Measurements from ENCODE around the gene FRYL. TPM values are rescaled to one million over a fixed set of nuclear protein-coding genes. Genes with fewer than 3 reads are reported as not detected.
"Not testable (repeated sequence)": the region's sequence is repeated elsewhere in the genome, so short reads cannot be mapped to it uniquely, and the experiment has no call there.

FRYL gene
- 10 to 100 TPM; 14.5 to 43.7 (median 20.1) TPM for total RNA-seq

DNA sequence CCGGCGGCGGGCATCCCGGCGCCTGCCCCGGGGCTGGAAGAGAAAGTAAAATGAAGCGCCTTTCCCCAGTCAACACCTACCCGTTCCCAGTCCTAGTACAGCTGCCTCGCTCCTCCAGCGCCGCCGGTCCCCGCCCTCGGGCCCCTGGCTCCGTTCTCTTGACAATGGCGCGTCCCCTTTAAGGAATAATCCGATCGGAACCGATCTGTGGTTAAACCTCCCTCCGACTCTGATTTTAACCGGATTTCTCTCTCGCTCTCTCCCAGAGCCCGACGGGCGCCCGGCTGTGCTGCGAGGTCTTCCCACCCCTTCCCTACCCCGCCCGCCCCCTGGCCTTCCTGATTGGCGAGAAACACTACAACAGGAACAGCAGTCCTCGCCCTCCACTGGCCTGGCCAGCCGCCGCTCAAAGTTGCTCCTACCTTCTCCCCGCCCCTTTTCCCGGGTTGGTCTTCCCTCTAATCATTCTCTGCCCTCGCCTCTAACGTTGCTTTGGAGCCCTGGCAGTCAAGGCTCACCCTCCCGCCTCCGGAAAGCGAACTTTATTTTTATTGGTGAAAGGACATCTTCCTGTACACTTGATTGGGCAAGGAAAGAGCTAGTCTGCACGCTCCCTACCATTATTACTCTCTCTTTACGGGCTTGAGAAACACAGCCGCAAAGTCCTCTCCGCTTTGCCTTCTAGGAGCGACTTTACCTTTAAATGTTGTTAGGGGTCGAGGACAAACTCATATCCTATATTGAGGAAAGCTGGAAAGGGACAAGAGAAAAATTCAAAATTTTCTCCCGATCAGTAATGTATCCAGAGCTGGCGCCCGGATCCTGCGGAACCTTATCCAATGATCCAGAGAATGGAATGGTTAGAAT lies at the start of gene FRYL:
FRYL (minus strand) TSS at position 282 of the 867 bp plus-strand sequence. CDS start 145,869 bp downstream, outside the sequence.
- Histone ChIP-seq H3K9me3 (no peaks in the 10 kb centered on the region), H3K36me3 (no peaks in the 10 kb centered on the region), H3K27ac (peak within 1 kb of the TSS; percentile 92 to 97 (median 94)), H3K4me3 (peak within 1 kb of the TSS; percentile 82 to 93 (median 85)), H3K4me1 (peaks cover 38 to 39% of the 10 kb centered on the region in 2 donors), H3K27me3 (no peaks in the 10 kb centered on the region)
- in situ Hi-C loops (cut with MboI; ENCODE audit: low sequenced_read_pairs in 4 of 4) (loop anchor here in 3 of 4 donors (5.0 to 25.0 kb wide), 2 partner anchors 52 to 443 kb away; partner anchors contain the start of genes OCIAD1 (in 2 of the 3) and SLAIN2 (in 2 of the 3)), intact Hi-C loops (cut with DNase I; ENCODE audit: low total_unique reads) (loop anchor here (1.0 to 5.0 kb wide), 5 partner anchors 51 to 439 kb away; partner anchors contain the start of genes OCIAD1 and SLAIN2)
- ATAC-seq (peak; percentile 89 to 94), DNase-seq (peak; percentile 100)
- TF ChIP-seq CTCF (IDR thresholded peaks at IDR 0.05 in 4 of 5, conservative IDR thresholded peaks at IDR 0.05 in 1 of 5) = no peak
- TF ChIP-seq POLR2A (IDR thresholded peaks at IDR 0.05) = peak; percentile 78 to 80

GRCh38 chr4:48827622-48828021 lies 47.5 kb upstream of the FRYL start:
- H3K27me3 ChIP-seq = no peaks in the 10 kb centered on the region
- no peak for TF ChIP-seq POLR2A (IDR thresholded peaks at IDR 0.05)
- no peak for TF ChIP-seq CTCF (IDR thresholded peaks at IDR 0.05 in 4 of 5, conservative IDR thresholded peaks at IDR 0.05 in 1 of 5)
- ATAC-seq (no peak), DNase-seq (no peak)
- intact Hi-C loops (cut with DNase I; ENCODE audit: low total_unique reads) = no loop called here
- no peaks in the 10 kb centered on the region for H3K36me3 ChIP-seq
- H3K9me3 ChIP-seq = no peaks in the 10 kb centered on the region
- in situ Hi-C loops (cut with MboI; ENCODE audit: low sequenced_read_pairs in 4 of 4) = loop anchor here in 1 of 4 donors (25.0 kb wide), 1 partner anchor 490 kb away; the partner anchor contains the start of gene SLAIN2
- H3K27ac ChIP-seq = no peak overlapping the region
- H3K4me1 ChIP-seq = peaks cover 8 to 9% of the 10 kb centered on the region in 2 donors
- no peak overlapping the region for H3K4me3 ChIP-seq

DNA sequence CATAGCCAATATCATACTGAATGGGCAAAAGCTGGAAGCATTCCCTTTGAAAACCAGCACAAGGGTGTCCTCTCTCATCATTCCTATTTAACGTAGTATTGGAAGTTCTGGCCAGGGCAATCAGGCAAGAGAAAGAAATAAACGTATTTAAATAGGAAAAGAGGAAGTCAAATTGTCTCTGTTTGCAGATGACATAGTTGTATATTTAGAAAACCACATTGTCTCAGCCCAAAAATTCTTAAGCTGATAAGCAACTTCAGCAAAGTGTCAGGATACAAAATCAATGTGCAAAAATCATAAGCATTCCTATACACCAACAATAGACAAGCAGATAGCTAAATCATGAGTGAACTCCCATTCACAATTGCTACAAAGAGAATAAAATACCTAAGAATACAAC lies 41.4 kb upstream of the FRYL start:
- intact Hi-C loops (cut with DNase I; ENCODE audit: low total_unique reads); H3K27ac ChIP-seq; H3K9me3 ChIP-seq; H3K36me3 ChIP-seq; ATAC-seq; H3K27me3 ChIP-seq; H3K4me1 ChIP-seq; in situ Hi-C loops (cut with MboI; ENCODE audit: low sequenced_read_pairs in 4 of 4); H3K4me3 ChIP-seq; DNase-seq: not testable (repeated sequence)

GRCh38 chr4:48816971-48817370 lies 36.9 kb upstream of the FRYL start:
- no peaks in the 10 kb centered on the region for H3K4me1 ChIP-seq
- in situ Hi-C loops (cut with MboI; ENCODE audit: low sequenced_read_pairs in 4 of 4) (no loop called here), intact Hi-C loops (cut with DNase I; ENCODE audit: low total_unique reads) (no loop called here)
- DNase-seq (no peak), ATAC-seq (no peak)
- H3K27ac ChIP-seq = no peak overlapping the region
- no peaks in the 10 kb centered on the region for H3K9me3 ChIP-seq
- TF ChIP-seq POLR2A (IDR thresholded peaks at IDR 0.05) = no peak
- H3K4me3 ChIP-seq = no peak overlapping the region
- peaks cover 0 to 3% (median 0%) of the 10 kb centered on the region in 3 donors for H3K27me3 ChIP-seq
- no peaks in the 10 kb centered on the region for H3K36me3 ChIP-seq

GRCh38 chr4:48816297-48816696 lies 36.2 kb upstream of the FRYL start:
- DNase-seq; H3K27ac ChIP-seq; H3K36me3 ChIP-seq; in situ Hi-C loops (cut with MboI; ENCODE audit: low sequenced_read_pairs in 4 of 4); H3K27me3 ChIP-seq; ATAC-seq; H3K9me3 ChIP-seq; H3K4me3 ChIP-seq; intact Hi-C loops (cut with DNase I; ENCODE audit: low total_unique reads); H3K4me1 ChIP-seq: not testable (repeated sequence)

DNA sequence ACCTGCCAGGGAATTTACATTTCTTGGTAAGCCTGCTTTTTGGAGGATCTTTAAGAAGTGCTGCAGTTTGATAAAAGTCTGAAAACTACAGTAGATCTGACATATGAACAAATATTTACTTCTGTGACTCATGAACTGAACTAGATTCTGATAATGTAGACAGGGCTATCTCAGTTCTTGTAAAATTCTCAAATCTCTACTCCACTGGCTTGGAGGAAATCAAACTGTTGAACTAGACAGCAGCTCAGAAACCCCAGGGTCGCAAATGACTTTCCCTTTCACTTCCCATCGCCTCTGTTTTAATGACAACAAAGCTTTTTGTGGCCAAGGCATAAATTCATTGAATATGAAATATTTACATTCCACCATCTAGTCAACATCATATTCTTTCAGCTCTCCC lies 35.4 kb upstream of the FRYL start:
- Histone ChIP-seq H3K36me3 (no peaks in the 10 kb centered on the region), H3K27ac (no peak overlapping the region), H3K9me3 (no peaks in the 10 kb centered on the region), H3K27me3 (peaks cover 0 to 3% (median 0%) of the 10 kb centered on the region in 3 donors), H3K4me1 (no peaks in the 10 kb centered on the region), H3K4me3 (no peak overlapping the region)
- DNase-seq (no peak), ATAC-seq (no peak)
- TF ChIP-seq CTCF (IDR thresholded peaks at IDR 0.05 in 4 of 5, conservative IDR thresholded peaks at IDR 0.05 in 1 of 5) (no peak), POLR2A (IDR thresholded peaks at IDR 0.05) (no peak)
- intact Hi-C loops (cut with DNase I; ENCODE audit: low total_unique reads) (no loop called here), in situ Hi-C loops (cut with MboI; ENCODE audit: low sequenced_read_pairs in 4 of 4) (no loop called here)
